ENCODE measurements around the gene POLR1G. TPM values are rescaled to one million over a fixed set of nuclear protein-coding genes. Genes with fewer than 3 reads are reported as not detected.
A peak's percentile ranks its signal among the peaks of the same experiment; 100 is the strongest.

Gene POLR1G
- total RNA-seq, 1 experiment from 2014 or later, result 43.4 TPM

- Histone ChIP-seq H3K79me1 (ENCODE audit: insufficient read depth, low read depth, low read length, poor library complexity, severe bottlenecking) (no peaks in the 10 kb centered on the region), H2BK5ac (ENCODE audit: insufficient read length, low read length) (no peak overlapping the region), H2AK5ac (ENCODE audit: insufficient read length, low read length) (no peak overlapping the region), H4K5ac (ENCODE audit: insufficient read length, low read depth, low read length) (no peak overlapping the region), H3K4me2 (ENCODE audit: insufficient read depth, insufficient read length, low read length) (peak overlapping the region; percentile 76), H4K91ac (ENCODE audit: insufficient read length, low read depth, low read length) (peak overlapping the region; percentile 36), H2BK20ac (ENCODE audit: low read depth, low read length, poor library complexity, severe bottlenecking) (no peak overlapping the region), H3K9ac (ENCODE audit: extremely low read depth, insufficient read length, low read length) (peak overlapping the region; percentile 2), H3K23ac (ENCODE audit: insufficient read length, low read depth, low read length) (no peak overlapping the region), H3K27me3 (ENCODE audit: insufficient read depth, low read length) (no peaks in the 10 kb centered on the region), H3T11ph (ENCODE audit: low read length) (no peak overlapping the region), H3K23me2 (ENCODE audit: insufficient read length, low read depth, low read length, poor library complexity, severe bottlenecking) (peaks cover 10% of the 10 kb centered on the region), H2BK15ac (ENCODE audit: low read depth, low read length) (no peak overlapping the region), H3K4ac (ENCODE audit: low read depth, low read length) (no peak overlapping the region; the same call in 1 of the 2 replicates), H3K9me3 (ENCODE audit: control insufficient read depth, low read depth, low read length) (no peaks in the 10 kb centered on the region), H2BK12ac (ENCODE audit: insufficient read length, low read depth, low read length) (peak overlapping the region; percentile 72), H4K20me1 (ENCODE audit: control insufficient read depth, insufficient read depth, insufficient read length) (no peaks in the 10 kb centered on the region), H3K18ac (ENCODE audit: insufficient read length, low read depth, low read length) (peak overlapping the region; percentile 83), H4K8ac (replicated peaks; ENCODE audit: insufficient read length, low read depth, low read length) (no peak overlapping the region), H3K14ac (ENCODE audit: insufficient read depth, low read length) (peak overlapping the region; percentile 89; the same call in 1 of the 2 replicates), H3K56ac (ENCODE audit: insufficient read length, low read depth, low read length) (no peak overlapping the region), H3K79me2 (ENCODE audit: insufficient read depth, low read length) (no peaks in the 10 kb centered on the region), H3K4me1 (ENCODE audit: insufficient read depth, low read length) (peaks cover 2% of the 10 kb centered on the region; the same call in 1 of the 2 replicates), H2BK120ac (ENCODE audit: low read depth, low read length, poor library complexity, severe bottlenecking) (no peak overlapping the region), H3K27ac (ENCODE audit: insufficient read length, low read depth, low read length) (no peak overlapping the region), H2AFZ (ENCODE audit: low read length) (no peak overlapping the region)
- Mint-ChIP-seq H3K9me3 (peaks cover 0 to 3% of the 10 kb centered on the region in 2 experiments; a peak in 1 of 5 replicates), H3K4me3 (peak overlapping the region; percentile 77 to 94), H3K4me1 (peaks cover 26 to 35% of the 10 kb centered on the region in 2 experiments), H3K27me3 (ENCODE audit: low read depth) (peaks cover 13% of the 10 kb centered on the region), H3K36me3 (ENCODE audit: insufficient read depth in 1 of 3, low read depth in 3 of 3) (no peaks in the 10 kb centered on the region), H3K27ac (peak overlapping the region; percentile 81 to 97 (median 88))
- DNase-seq, result peak; percentile 95
- no CpG with 5 or more reads among the region's 47 CpGs for WGBS (ENCODE audit: extremely low coverage, insufficient read length, low lambda C conversion rate)
- TF ChIP-seq CTCF (conservative IDR thresholded peaks at IDR 0.05), result no peak
Observed at GRCh38 chr19:45444318-45445041, 38.0 kb downstream of the POLR1G start.
